Liver (tissue), 9 donors: ENCODE data around the gene RBP4. TPM values are rescaled to one million over a fixed set of nuclear protein-coding genes. Genes with fewer than 3 reads are reported as not detected.

ENCODE experiments used
- DNase-seq: peaks from one replicate; pipeline ENCODE4 v3.0.0-alpha.2; 2017; ENCODE audit warnings: low spot score
- H3K27ac ChIP-seq, 2 donors: one replicate each; pipeline ENCODE4 v1.7.0; 2013; ENCODE audit warnings: inconsistent platforms in 2 of 2, low read length in 2 of 2, control low read depth in 1 of 2, low read depth in 1 of 2, mild to moderate bottlenecking in 1 of 2
- H3K27me3 ChIP-seq, 4 donors: one replicate each; pipeline versions ENCODE4 v1.6.1 to v1.7.0; 2013; ENCODE audit warnings: low read length in 3 of 4, inconsistent platforms in 1 of 4, mild to moderate bottlenecking in 1 of 4, moderate library complexity in 1 of 4; ENCODE audit not compliant: control insufficient read depth in 4 of 4, insufficient read depth in 4 of 4
- H3K36me3 ChIP-seq, 4 donors: one replicate each; pipeline versions ENCODE4 v1.6.1 to v1.7.0; 2013; ENCODE audit warnings: low read length in 3 of 4, mild to moderate bottlenecking in 3 of 4, low read depth in 1 of 4, moderate library complexity in 1 of 4; ENCODE audit not compliant: control insufficient read depth in 4 of 4, insufficient read depth in 3 of 4
- H3K4me1 ChIP-seq, 4 donors: one replicate each; pipeline versions ENCODE4 v1.6.1 to v1.7.0; 2013; ENCODE audit warnings: low read length in 3 of 4, mild to moderate bottlenecking in 3 of 4, moderate library complexity in 1 of 4; ENCODE audit not compliant: control insufficient read depth in 4 of 4, insufficient read depth in 4 of 4
- H3K4me3 ChIP-seq, 3 donors: one replicate each; pipeline versions ENCODE4 v1.6.1 to v1.7.0; 2013; ENCODE audit warnings: low read length in 3 of 3, control low read depth in 1 of 3, low read depth in 1 of 3, mild to moderate bottlenecking in 1 of 3
- H3K9ac ChIP-seq, 2 donors: one replicate each; pipeline ENCODE4 v1.7.0; 2013; ENCODE audit warnings: low read length in 2 of 2, mild to moderate bottlenecking in 2 of 2, moderate library complexity in 2 of 2, control low read depth in 1 of 2, low read depth in 1 of 2
- H3K9me3 ChIP-seq, 4 donors: one replicate each; pipeline versions ENCODE4 v1.6.1 to v1.7.0; 2013; ENCODE audit warnings: low read length in 3 of 4; ENCODE audit not compliant: control insufficient read depth in 4 of 4
- EGR1 ChIP-seq, 2 donors: IDR thresholded peaks; 2 replicates each; pipeline ENCODE4 v1.6.1; 2016 to 2018; ENCODE audit warnings: antibody characterized with exemption in 2 of 2, low read depth in 2 of 2
- FOXA1 ChIP-seq: IDR thresholded peaks from 2 replicates; pipeline ENCODE4 v1.6.1; 2016; ENCODE audit warnings: antibody characterized with exemption
- FOXA2 ChIP-seq: IDR thresholded peaks from 2 replicates; pipeline ENCODE4 v1.6.1; 2016; ENCODE audit warnings: antibody characterized with exemption
- GABPA ChIP-seq, 2 donors: IDR thresholded peaks in 1 of 2; conservative IDR thresholded peaks in 1 of 2; 2 replicates each; pipeline ENCODE4 v1.6.1; 2016; ENCODE audit warnings: antibody characterized with exemption in 2 of 2, mild to moderate bottlenecking in 1 of 2, moderate library complexity in 1 of 2
- HNF4A ChIP-seq, 2 donors: conservative IDR thresholded peaks; 2 replicates each; pipeline ENCODE4 v1.6.1; 2016; ENCODE audit warnings: antibody characterized with exemption in 2 of 2, mild to moderate bottlenecking in 2 of 2
- HNF4G ChIP-seq: IDR thresholded peaks from 2 replicates; pipeline ENCODE4 v1.6.1; 2016; ENCODE audit warnings: antibody characterized with exemption
- JUND ChIP-seq, 2 donors: IDR thresholded peaks; 2 replicates each; pipeline ENCODE4 v1.6.1; 2016; ENCODE audit warnings: antibody characterized with exemption in 2 of 2
- NR2F2 ChIP-seq: IDR thresholded peaks from 2 replicates; pipeline ENCODE4 v1.6.1; 2016; ENCODE audit warnings: antibody characterized with exemption
- RAD21 ChIP-seq, 2 donors: IDR thresholded peaks; 2 replicates each; pipeline ENCODE4 v1.6.1; 2016; ENCODE audit warnings: antibody characterized with exemption in 2 of 2, mild to moderate bottlenecking in 2 of 2
- SP1 ChIP-seq: IDR thresholded peaks from 2 replicates; pipeline ENCODE4 v1.6.1; 2018; ENCODE audit warnings: antibody characterized with exemption, mild to moderate bottlenecking
- TAF1 ChIP-seq: conservative IDR thresholded peaks from 2 replicates; pipeline ENCODE4 v1.6.1; 2016; ENCODE audit warnings: antibody characterized with exemption, mild to moderate bottlenecking
- WGBS: extraction: QIAGEN DNeasy Blood & Tissue Kit; methylation state at CpG from one replicate; pipeline ENCODE4 v1.1.7; 2013; 5-methylcytosine and 5-hydroxymethylcytosine counted together
- polyA plus RNA-seq, 2 donors: library from polyadenylated mRNA; stranded (reverse) in 1 of 2; unstranded in 1 of 2; fragments of 200-250 nt in 1 of 2; fragments of >200 nt in 1 of 2; fragmentation: Nextera tagmentation in 1 of 2; extraction: Ambion mirVana in 1 of 2; gene quantifications; one replicate each; pipeline versions ENCODE4 v1.2.1 to v1.2.3, GENCODE V29; 2013 to 2015
- total RNA-seq, 2 donors: library from RNA; depleted of rRNA; stranded (reverse); fragments of >200 nt; gene quantifications; one replicate each; pipeline ENCODE4 v1.2.3, GENCODE V29; 2014
- TF ChIP-seq, protein P1 (sequence below): IDR thresholded peaks from 2 replicates; pipeline ENCODE4 v1.6.1; 2016; ENCODE audit warnings: antibody characterized with exemption
- TF ChIP-seq, protein P2 (sequence below): IDR thresholded peaks from 2 replicates; pipeline ENCODE4 v1.6.1; 2016; ENCODE audit warnings: antibody characterized with exemption, mild to moderate bottlenecking
- donor health status: healthy.
- donor health status: healthy.
- donor health status: healthy.
- donor health status: healthy.
- donor health status: healthy.

The RBP4 gene
- total and polyA plus RNA-seq, 4 donors = 1,174 to 10,329 (median 3,953) TPM

DNA sequence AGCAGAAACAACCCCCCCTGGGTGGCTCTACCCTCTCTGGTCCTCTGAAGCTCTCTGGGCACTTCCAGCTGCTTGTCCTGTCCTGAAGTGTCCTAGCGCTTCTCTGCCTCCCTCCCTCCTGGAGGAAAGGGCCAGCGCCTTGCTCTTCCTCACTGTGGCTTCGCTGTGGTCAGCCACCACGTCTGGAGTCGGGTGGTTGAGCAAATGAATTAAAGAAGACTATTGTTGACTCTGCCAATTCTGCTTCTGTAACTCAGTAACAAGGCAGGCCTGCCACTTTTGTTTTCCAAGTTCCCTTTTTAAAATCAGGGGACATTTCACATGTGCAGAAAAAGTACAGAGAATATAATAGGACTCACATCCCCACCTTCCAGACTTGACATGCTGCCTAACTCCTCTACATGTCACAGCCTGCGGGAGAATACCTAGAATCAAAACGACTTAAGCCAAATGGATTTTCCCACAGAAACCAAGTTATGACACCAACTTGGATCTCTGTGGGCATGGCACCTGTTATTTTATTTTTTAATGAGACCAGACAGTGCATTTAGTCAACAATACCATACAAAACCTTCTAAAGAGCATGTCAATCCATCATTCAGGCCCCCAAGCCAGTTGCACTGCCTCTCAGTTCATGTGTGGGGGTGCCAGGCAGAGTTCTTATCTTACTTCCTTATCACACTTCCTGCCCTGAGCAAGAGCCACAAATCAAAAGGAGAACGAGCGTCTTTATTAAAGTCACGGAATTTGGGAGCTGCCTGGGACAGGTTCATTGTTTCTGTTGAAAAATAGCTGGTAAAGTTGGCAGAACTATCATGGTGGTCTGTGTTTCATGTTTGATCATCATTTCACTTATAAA, 27.8 kb downstream of the RBP4 start:
- no peak overlapping the region for H3K27ac ChIP-seq
- no peaks in the 10 kb centered on the region for H3K4me1 ChIP-seq
- DNase-seq = no peak
- no peak overlapping the region for H3K9ac ChIP-seq
- TF ChIP-seq RAD21 (IDR thresholded peaks at IDR 0.05) (no peak), GABPA (IDR thresholded peaks at IDR 0.05 in 1 of 2, conservative IDR thresholded peaks at IDR 0.05 in 1 of 2) (no peak), FOXA1 (no peak), EGR1 (IDR thresholded peaks at IDR 0.05; ENCODE audit: low read depth in 2 of 2) (no peak), HNF4G (no peak), SP1 (no peak), FOXA2 (no peak), HNF4A (conservative IDR thresholded peaks at IDR 0.05) (no peak)
- TF ChIP-seq, protein P1, sequence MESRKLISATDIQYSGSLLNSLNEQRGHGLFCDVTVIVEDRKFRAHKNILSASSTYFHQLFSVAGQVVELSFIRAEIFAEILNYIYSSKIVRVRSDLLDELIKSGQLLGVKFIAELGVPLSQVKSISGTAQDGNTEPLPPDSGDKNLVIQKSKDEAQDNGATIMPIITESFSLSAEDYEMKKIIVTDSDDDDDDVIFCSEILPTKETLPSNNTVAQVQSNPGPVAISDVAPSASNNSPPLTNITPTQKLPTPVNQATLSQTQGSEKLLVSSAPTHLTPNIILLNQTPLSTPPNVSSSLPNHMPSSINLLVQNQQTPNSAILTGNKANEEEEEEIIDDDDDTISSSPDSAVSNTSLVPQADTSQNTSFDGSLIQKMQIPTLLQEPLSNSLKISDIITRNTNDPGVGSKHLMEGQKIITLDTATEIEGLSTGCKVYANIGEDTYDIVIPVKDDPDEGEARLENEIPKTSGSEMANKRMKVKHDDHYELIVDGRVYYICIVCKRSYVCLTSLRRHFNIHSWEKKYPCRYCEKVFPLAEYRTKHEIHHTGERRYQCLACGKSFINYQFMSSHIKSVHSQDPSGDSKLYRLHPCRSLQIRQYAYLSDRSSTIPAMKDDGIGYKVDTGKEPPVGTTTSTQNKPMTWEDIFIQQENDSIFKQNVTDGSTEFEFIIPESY = no peak
- TF ChIP-seq, protein P2, sequence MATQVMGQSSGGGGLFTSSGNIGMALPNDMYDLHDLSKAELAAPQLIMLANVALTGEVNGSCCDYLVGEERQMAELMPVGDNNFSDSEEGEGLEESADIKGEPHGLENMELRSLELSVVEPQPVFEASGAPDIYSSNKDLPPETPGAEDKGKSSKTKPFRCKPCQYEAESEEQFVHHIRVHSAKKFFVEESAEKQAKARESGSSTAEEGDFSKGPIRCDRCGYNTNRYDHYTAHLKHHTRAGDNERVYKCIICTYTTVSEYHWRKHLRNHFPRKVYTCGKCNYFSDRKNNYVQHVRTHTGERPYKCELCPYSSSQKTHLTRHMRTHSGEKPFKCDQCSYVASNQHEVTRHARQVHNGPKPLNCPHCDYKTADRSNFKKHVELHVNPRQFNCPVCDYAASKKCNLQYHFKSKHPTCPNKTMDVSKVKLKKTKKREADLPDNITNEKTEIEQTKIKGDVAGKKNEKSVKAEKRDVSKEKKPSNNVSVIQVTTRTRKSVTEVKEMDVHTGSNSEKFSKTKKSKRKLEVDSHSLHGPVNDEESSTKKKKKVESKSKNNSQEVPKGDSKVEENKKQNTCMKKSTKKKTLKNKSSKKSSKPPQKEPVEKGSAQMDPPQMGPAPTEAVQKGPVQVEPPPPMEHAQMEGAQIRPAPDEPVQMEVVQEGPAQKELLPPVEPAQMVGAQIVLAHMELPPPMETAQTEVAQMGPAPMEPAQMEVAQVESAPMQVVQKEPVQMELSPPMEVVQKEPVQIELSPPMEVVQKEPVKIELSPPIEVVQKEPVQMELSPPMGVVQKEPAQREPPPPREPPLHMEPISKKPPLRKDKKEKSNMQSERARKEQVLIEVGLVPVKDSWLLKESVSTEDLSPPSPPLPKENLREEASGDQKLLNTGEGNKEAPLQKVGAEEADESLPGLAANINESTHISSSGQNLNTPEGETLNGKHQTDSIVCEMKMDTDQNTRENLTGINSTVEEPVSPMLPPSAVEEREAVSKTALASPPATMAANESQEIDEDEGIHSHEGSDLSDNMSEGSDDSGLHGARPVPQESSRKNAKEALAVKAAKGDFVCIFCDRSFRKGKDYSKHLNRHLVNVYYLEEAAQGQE = no peak
- no peaks in the 10 kb centered on the region for H3K36me3 ChIP-seq
- WGBS = 65% methylated on average over 10 of the region's 10 CpGs
- H3K27me3 ChIP-seq = peaks cover 0 to 3% (median 0%) of the 10 kb centered on the region in 4 donors
- H3K4me3 ChIP-seq = no peak overlapping the region
- no peaks in the 10 kb centered on the region for H3K9me3 ChIP-seq

DNA sequence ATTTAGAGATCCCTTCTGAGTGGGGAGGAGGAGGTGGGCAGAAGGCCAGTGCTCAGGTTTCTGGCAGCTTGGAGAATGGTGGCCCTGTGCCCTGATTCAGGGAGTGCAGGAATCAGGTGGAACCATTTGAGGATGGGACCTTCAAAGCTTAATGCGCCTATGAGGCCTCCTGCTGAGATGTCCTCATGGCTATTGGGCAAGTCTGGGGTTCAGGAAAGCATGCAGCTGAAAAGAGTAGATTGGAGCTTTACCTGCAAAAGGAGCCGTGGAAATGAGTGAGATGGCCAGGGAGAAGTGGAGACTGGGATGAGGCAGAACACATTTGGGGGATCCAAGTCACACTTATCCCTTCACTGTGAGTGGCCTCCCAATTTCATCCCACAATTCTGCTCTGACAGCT, 28.4 kb downstream of the RBP4 start:
- Histone ChIP-seq H3K36me3 (no peaks in the 10 kb centered on the region), H3K4me1 (peaks cover under 1 to 5% (median 3%) of the 10 kb centered on the region in 4 donors), H3K4me3 (no peak overlapping the region), H3K9me3 (no peaks in the 10 kb centered on the region), H3K9ac (no peak overlapping the region), H3K27me3 (peaks cover 0 to 5% (median 1%) of the 10 kb centered on the region in 4 donors), H3K27ac (no peak overlapping the region)
- DNase-seq = no peak
- 90% methylated on average over 2 of the region's 2 CpGs for WGBS
- TF ChIP-seq JUND (IDR thresholded peaks at IDR 0.05) = no peak
- no peak for TF ChIP-seq TAF1
- TF ChIP-seq NR2F2 = no peak
- no peak for TF ChIP-seq FOXA1
- TF ChIP-seq GABPA (IDR thresholded peaks at IDR 0.05 in 1 of 2, conservative IDR thresholded peaks at IDR 0.05 in 1 of 2) = no peak
